Neural progenitor cell (in vitro differentiated cells): ENCODE measurements around the gene GPX6. TPM values are rescaled to one million over a fixed set of nuclear protein-coding genes. Genes with fewer than 3 reads are reported as not detected.
"Not testable (repeated sequence)": the region's sequence is repeated elsewhere in the genome, so short reads cannot be mapped to it uniquely, and the experiment has no call there.

Source experiments
- DNase-seq: peaks from one replicate; pipeline ENCODE4 v3.0.0-alpha.2; 2016; ENCODE audit warnings: low spot score
- H2AFZ ChIP-seq: fragments of 200-600 bp; sonication (generic); replicated peaks from 2 replicates; pipeline ENCODE4 v1.6.1; 2016; ENCODE audit warnings: antibody characterized with exemption
- H3F3A ChIP-seq: fragments of 200-600 bp; sonication (generic); 2 replicates; pipeline ENCODE4 v1.6.1; 2016; ENCODE audit warnings: antibody characterized with exemption, low read depth
- H3K27ac ChIP-seq: fragments of 200-600 bp; sonication (generic); 2 replicates; pipeline ENCODE4 v1.5.1; 2016; ENCODE audit warnings: mild to moderate bottlenecking
- H3K27me3 ChIP-seq: fragments of 200-600 bp; sonication (generic); 2 replicates; pipeline ENCODE4 v1.6.1; 2016; ENCODE audit warnings: mild to moderate bottlenecking, moderate library complexity
- H3K36me3 ChIP-seq: fragments of 200-600 bp; sonication (generic); 2 replicates; pipeline ENCODE4 v1.5.1; 2016
- H3K4me1 ChIP-seq: fragments of 200-600 bp; sonication (generic); 2 replicates; pipeline ENCODE4 v1.6.1; 2016; ENCODE audit warnings: mixed run types
- H3K4me2 ChIP-seq: fragments of 200-600 bp; sonication (generic); 2 replicates; pipeline ENCODE4 v1.6.1; 2016
- H3K4me3 ChIP-seq: fragments of 200-600 bp; sonication (generic); 2 replicates; pipeline ENCODE4 v1.5.1; 2016
- H3K79me2 ChIP-seq: fragments of 200-600 bp; sonication (generic); 2 replicates; pipeline ENCODE4 v1.6.1; 2016; ENCODE audit warnings: low read depth
- H3K9ac ChIP-seq: fragments of 200-600 bp; sonication (generic); 2 replicates; pipeline ENCODE4 v1.6.1; 2016
- H3K9me3 ChIP-seq: fragments of 200-600 bp; sonication (generic); 2 replicates; pipeline ENCODE4 v1.5.1; 2016; ENCODE audit warnings: low read depth
- H4K20me1 ChIP-seq: fragments of 200-600 bp; sonication (generic); 2 replicates; pipeline ENCODE4 v1.6.1; 2016; ENCODE audit warnings: low read depth
- H3K27ac Mint-ChIP-seq: 3 replicates; pipeline ENCODE4 v1.8.0; 2021; ENCODE audit warnings: mixed read lengths
- H3K27me3 Mint-ChIP-seq: 2 replicates; pipeline ENCODE4 v1.8.0; 2022; ENCODE audit warnings: low read depth, mild to moderate bottlenecking, inconsistent platforms, moderate library complexity, mixed read lengths; ENCODE audit not compliant: insufficient read depth
- H3K36me3 Mint-ChIP-seq: 3 replicates; pipeline ENCODE4 v1.8.0; 2021; ENCODE audit warnings: mixed read lengths
- H3K4me1 Mint-ChIP-seq: 3 replicates; pipeline ENCODE4 v1.8.0; 2021; ENCODE audit warnings: mixed read lengths
- H3K4me3 Mint-ChIP-seq: 3 replicates; pipeline ENCODE4 v1.8.0; 2021; ENCODE audit warnings: mild to moderate bottlenecking, moderate library complexity, mixed read lengths
- H3K9me3 Mint-ChIP-seq: 3 replicates; pipeline ENCODE4 v1.8.0; 2020; ENCODE audit warnings: mixed read lengths
- EZH2 ChIP-seq: fragments of 200-600 bp; sonication (generic); IDR thresholded peaks from 2 replicates; pipeline ENCODE4 v1.6.1; 2017; ENCODE audit warnings: antibody characterized with exemption, mild to moderate bottlenecking, moderate library complexity
- EZH2phosphoT487 ChIP-seq: fragments of 200-600 bp; sonication (generic); IDR thresholded peaks from 2 replicates; pipeline ENCODE4 v1.6.1; 2017; ENCODE audit warnings: antibody characterized with exemption
- total RNA-seq: library from RNA; depleted of rRNA; stranded (reverse); fragments of >200 nt; gene quantifications from 2 replicates; pipeline ENCODE4 v1.2.3, GENCODE V29; 2015; ENCODE audit warnings: low replicate concordance
- TF ChIP-seq, protein P1 (sequence below): fragments of 200-600 bp; sonication (generic); IDR thresholded peaks from 2 replicates; pipeline ENCODE4 v1.5.1; 2017; ENCODE audit warnings: antibody characterized with exemption, mild to moderate bottlenecking

Gene GPX6
- total RNA-seq, 1 donor from 2014 or later, result not detected

DNA sequence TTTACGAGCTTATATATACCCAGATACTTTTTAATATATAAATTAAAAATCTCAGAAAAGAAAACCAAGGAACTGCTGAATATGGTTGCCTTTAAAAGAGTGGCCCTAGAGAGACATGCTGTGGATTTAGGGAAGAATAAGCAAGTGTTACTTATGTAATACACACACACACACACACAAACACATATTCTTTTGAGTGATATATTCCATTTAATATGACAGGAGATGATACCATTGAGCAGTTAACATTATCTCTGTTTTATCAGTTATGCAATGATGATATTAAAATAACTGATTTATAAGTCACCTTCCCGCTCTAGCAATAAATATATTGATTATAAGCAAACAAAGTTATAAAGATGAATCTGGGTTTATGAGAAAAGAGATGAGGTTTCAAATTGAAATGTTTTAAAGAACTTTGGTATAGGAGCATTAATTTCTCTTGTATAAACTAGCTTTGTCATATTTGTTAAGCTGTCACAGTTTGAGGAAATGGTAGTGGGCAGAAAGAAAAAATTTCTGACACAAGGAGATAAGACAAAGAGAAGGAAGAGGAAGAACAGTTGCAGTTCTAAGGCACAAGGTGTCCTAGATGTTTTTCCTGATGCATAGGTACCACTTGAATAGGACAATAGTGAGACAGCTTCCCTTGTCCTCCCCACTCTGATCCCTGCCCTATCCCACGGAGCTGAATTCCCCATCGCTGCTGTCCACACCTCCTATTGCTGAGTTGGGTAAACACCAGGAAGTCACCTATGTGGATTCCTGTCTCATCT is 36.5 kb upstream of the GPX6 start:
- H3K9ac ChIP-seq, result no peak overlapping the region
- H2AFZ ChIP-seq, result no peak overlapping the region
- Mint-ChIP-seq H3K9me3 (no peaks in the 10 kb centered on the region), H3K27me3 (peaks cover under 1% of the 10 kb centered on the region), H3K4me3 (no peak overlapping the region), H3K36me3 (no peaks in the 10 kb centered on the region), H3K27ac (no peak overlapping the region), H3K4me1 (peaks cover 23% of the 10 kb centered on the region)
- H3K36me3 ChIP-seq, result no peaks in the 10 kb centered on the region
- H3K27me3 ChIP-seq, result peaks cover 47% of the 10 kb centered on the region
- no peaks in the 10 kb centered on the region for H3K9me3 ChIP-seq
- H3K4me1 ChIP-seq, result peaks cover 23% of the 10 kb centered on the region
- DNase-seq, result no peak
- no peaks in the 10 kb centered on the region for H3K79me2 ChIP-seq
- peaks cover 7% of the 10 kb centered on the region for H3F3A ChIP-seq
- no peak overlapping the region for H3K4me2 ChIP-seq
- TF ChIP-seq, protein P1, sequence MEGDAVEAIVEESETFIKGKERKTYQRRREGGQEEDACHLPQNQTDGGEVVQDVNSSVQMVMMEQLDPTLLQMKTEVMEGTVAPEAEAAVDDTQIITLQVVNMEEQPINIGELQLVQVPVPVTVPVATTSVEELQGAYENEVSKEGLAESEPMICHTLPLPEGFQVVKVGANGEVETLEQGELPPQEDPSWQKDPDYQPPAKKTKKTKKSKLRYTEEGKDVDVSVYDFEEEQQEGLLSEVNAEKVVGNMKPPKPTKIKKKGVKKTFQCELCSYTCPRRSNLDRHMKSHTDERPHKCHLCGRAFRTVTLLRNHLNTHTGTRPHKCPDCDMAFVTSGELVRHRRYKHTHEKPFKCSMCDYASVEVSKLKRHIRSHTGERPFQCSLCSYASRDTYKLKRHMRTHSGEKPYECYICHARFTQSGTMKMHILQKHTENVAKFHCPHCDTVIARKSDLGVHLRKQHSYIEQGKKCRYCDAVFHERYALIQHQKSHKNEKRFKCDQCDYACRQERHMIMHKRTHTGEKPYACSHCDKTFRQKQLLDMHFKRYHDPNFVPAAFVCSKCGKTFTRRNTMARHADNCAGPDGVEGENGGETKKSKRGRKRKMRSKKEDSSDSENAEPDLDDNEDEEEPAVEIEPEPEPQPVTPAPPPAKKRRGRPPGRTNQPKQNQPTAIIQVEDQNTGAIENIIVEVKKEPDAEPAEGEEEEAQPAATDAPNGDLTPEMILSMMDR, result no peak
- TF ChIP-seq EZH2phosphoT487 (no peak), EZH2 (no peak)
- H4K20me1 ChIP-seq, result no peaks in the 10 kb centered on the region
- H3K4me3 ChIP-seq, result no peak overlapping the region
- H3K27ac ChIP-seq, result no peak overlapping the region

DNA sequence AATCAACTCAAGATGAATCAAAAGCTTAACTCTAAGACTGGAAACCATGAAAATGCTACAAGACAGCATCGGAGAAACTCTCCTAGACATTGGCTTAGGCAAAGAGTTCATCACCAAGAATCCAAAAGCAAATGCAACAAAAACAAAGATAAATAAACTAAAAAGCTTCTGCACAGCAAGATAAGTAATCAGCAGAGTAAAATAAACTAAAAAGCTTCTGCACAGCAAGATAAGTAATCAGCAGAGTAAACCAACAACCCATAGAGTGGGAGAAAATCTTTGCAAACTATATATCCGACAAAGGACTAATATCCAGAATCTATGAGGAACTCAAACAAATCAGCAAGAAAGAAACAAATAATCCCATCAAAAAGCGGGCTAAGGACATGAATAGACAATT is 31.4 kb upstream of the GPX6 start:
- H3K27me3 Mint-ChIP-seq, result peaks cover 18% of the 10 kb centered on the region
- not testable (repeated sequence) for H3K9me3 Mint-ChIP-seq
- peaks cover 36% of the 10 kb centered on the region for H3F3A ChIP-seq

GRCh38 chr6:28545955-28546354 is 30.4 kb upstream of the GPX6 start:
- Histone ChIP-seq H3K36me3 (no peaks in the 10 kb centered on the region), H3F3A (peaks cover 36% of the 10 kb centered on the region), H3K27me3 (peaks cover 13% of the 10 kb centered on the region), H4K20me1 (no peaks in the 10 kb centered on the region), H3K4me1 (peaks cover 9% of the 10 kb centered on the region), H3K9me3 (no peaks in the 10 kb centered on the region), H3K4me3 (no peak overlapping the region), H3K9ac (no peak overlapping the region), H3K79me2 (no peaks in the 10 kb centered on the region), H2AFZ (no peak overlapping the region), H3K27ac (no peak overlapping the region), H3K4me2 (no peak overlapping the region)
- TF ChIP-seq EZH2, result no peak
- TF ChIP-seq, protein P1, result no peak
- TF ChIP-seq EZH2phosphoT487, result no peak
- H3K27me3 Mint-ChIP-seq, result peaks cover 18% of the 10 kb centered on the region
- no peak overlapping the region for H3K27ac Mint-ChIP-seq
- H3K36me3 Mint-ChIP-seq, result no peaks in the 10 kb centered on the region
- no peak for DNase-seq
- H3K4me1 Mint-ChIP-seq, result peaks cover 22% of the 10 kb centered on the region
- no peak overlapping the region for H3K4me3 Mint-ChIP-seq
- peaks cover 6% of the 10 kb centered on the region for H3K9me3 Mint-ChIP-seq

More for the DNA sequence above, 31.4 kb upstream of the GPX6 start:
- H3K9ac ChIP-seq, DNase-seq, H3K79me2 ChIP-seq, H3K9me3 ChIP-seq, H3K4me1 ChIP-seq, H3K4me3 ChIP-seq, H3K4me2 ChIP-seq, H3K36me3 ChIP-seq, H3K27ac ChIP-seq, H3K27ac Mint-ChIP-seq, H2AFZ ChIP-seq, H4K20me1 ChIP-seq, H3K4me3 Mint-ChIP-seq, H3K36me3 Mint-ChIP-seq: not testable (repeated sequence)
- H3K4me1 Mint-ChIP-seq, result peaks cover 22% of the 10 kb centered on the region
- H3K27me3 ChIP-seq, result peaks cover 17% of the 10 kb centered on the region
